ENCODE data around the gene IGSF21. TPM values are rescaled to one million over a fixed set of nuclear protein-coding genes. Genes with fewer than 3 reads are reported as not detected.

Gene IGSF21
- total and polyA plus RNA-seq, 4 donors: 0.31 to 1.5 (median 0.88) TPM

- no peak for TF ChIP-seq FOXA1 (IDR thresholded peaks at IDR 0.05)
- no peak for TF ChIP-seq JUND (IDR thresholded peaks at IDR 0.05)
- TF ChIP-seq CTCF (IDR thresholded peaks at IDR 0.05; ENCODE audit: low read depth, low read length, missing input control): no peak
Observed at GRCh38 chr1:18146886-18147285, 39.3 kb downstream of the IGSF21 start (continued).

GRCh38 chr1:18147672-18148071, 40.1 kb downstream of the IGSF21 start:
- Histone ChIP-seq H3K4me3 (ENCODE audit: low read depth in 1 of 3, low read length in 3 of 3) (no peak overlapping the region), H3K36me3 (ENCODE audit: control insufficient read depth in 4 of 4, insufficient read depth in 3 of 4, low read depth in 1 of 4, low read length in 3 of 4) (no peaks in the 10 kb centered on the region), H3K27ac (ENCODE audit: low read depth in 1 of 2, low read length in 2 of 2) (no peak overlapping the region), H3K27me3 (ENCODE audit: control insufficient read depth in 4 of 4, insufficient read depth in 4 of 4, low read length in 3 of 4) (no peaks in the 10 kb centered on the region), H3K9ac (ENCODE audit: low read depth in 1 of 2, low read length in 2 of 2) (no peak overlapping the region), H3K4me1 (ENCODE audit: control insufficient read depth in 4 of 4, insufficient read depth in 4 of 4, low read length in 3 of 4) (no peaks in the 10 kb centered on the region), H3K9me3 (ENCODE audit: control insufficient read depth in 4 of 4, low read length in 3 of 4) (no peaks in the 10 kb centered on the region)
- DNase-seq (ENCODE audit: low spot score): no peak
- 85% methylated on average over 4 of the region's 4 CpGs for WGBS
- TF ChIP-seq EGR1 (IDR thresholded peaks at IDR 0.05; ENCODE audit: low read depth in 2 of 2) (no peak), CTCF (IDR thresholded peaks at IDR 0.05; ENCODE audit: low read depth, low read length, missing input control) (no peak), FOXA1 (IDR thresholded peaks at IDR 0.05) (no peak), NR2F2 (IDR thresholded peaks at IDR 0.05) (no peak), GABPA (IDR thresholded peaks at IDR 0.05 in 1 of 2, conservative IDR thresholded peaks at IDR 0.05 in 1 of 2) (no peak), ATF3 (IDR thresholded peaks at IDR 0.05) (no peak)

- 72% methylated on average over 5 of the region's 5 CpGs for WGBS
- H3K4me3 ChIP-seq (ENCODE audit: low read depth in 1 of 3, low read length in 3 of 3): no peak overlapping the region
- H3K27ac ChIP-seq (ENCODE audit: low read depth in 1 of 2, low read length in 2 of 2): no peak overlapping the region
- no peaks in the 10 kb centered on the region for H3K27me3 ChIP-seq (ENCODE audit: control insufficient read depth in 4 of 4, insufficient read depth in 4 of 4, low read length in 3 of 4)
- no peaks in the 10 kb centered on the region for H3K9me3 ChIP-seq (ENCODE audit: control insufficient read depth in 4 of 4, low read length in 3 of 4)
- H3K9ac ChIP-seq (ENCODE audit: low read depth in 1 of 2, low read length in 2 of 2): no peak overlapping the region
- no peaks in the 10 kb centered on the region for H3K4me1 ChIP-seq (ENCODE audit: control insufficient read depth in 4 of 4, insufficient read depth in 4 of 4, low read length in 3 of 4)
- DNase-seq (ENCODE audit: low spot score): no peak
- H3K36me3 ChIP-seq (ENCODE audit: control insufficient read depth in 4 of 4, insufficient read depth in 3 of 4, low read depth in 1 of 4, low read length in 3 of 4): no peaks in the 10 kb centered on the region
- TF ChIP-seq REST (IDR thresholded peaks at IDR 0.05) (no peak), HNF4G (IDR thresholded peaks at IDR 0.05) (no peak)
Observed at GRCh38 chr1:18148461-18148860, 40.9 kb downstream of the IGSF21 start.

Measured in liver (tissue), 9 donors.